ENCODE data around the gene EIF2B1.

DNA sequence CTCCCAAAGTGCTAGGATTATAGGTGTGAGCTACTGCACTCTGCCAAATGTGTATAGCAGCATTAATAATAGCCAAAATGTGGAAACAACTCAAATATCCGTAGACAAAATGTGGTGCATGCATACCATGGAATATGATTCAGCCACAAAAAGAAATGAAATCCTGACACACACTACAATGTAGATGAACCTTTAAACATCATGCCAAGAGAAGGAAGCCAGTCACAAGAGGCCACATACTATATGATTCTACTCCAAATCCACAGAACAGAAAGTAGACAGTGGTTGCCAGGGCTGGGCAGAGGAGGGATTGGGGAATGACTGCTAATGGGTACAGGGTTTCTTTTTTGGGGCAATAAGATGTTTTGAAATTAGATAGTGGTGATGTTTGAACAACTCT, 56.9 kb downstream of the EIF2B1 start:
- TF ChIP-seq ESRRG (CRISPR knock-in tag; IDR thresholded peaks at IDR 0.05) (no peak), ZFP3 (CRISPR knock-in tag; IDR thresholded peaks at IDR 0.05) (no peak), ZNF70 (CRISPR knock-in tag; IDR thresholded peaks at IDR 0.05) (no peak), OSR1 (CRISPR knock-in tag; IDR thresholded peaks at IDR 0.05) (no peak), PPARA (CRISPR knock-in tag; IDR thresholded peaks at IDR 0.05; ENCODE audit: borderline replicate concordance) (no peak), CREB5 (CRISPR knock-in tag; IDR thresholded peaks at IDR 0.05; ENCODE audit: low read depth) (no peak), ARNTL (CRISPR knock-in tag; IDR thresholded peaks at IDR 0.05; ENCODE audit: borderline replicate concordance, low read depth) (no peak)
- TF ChIP-seq, protein P1, sequence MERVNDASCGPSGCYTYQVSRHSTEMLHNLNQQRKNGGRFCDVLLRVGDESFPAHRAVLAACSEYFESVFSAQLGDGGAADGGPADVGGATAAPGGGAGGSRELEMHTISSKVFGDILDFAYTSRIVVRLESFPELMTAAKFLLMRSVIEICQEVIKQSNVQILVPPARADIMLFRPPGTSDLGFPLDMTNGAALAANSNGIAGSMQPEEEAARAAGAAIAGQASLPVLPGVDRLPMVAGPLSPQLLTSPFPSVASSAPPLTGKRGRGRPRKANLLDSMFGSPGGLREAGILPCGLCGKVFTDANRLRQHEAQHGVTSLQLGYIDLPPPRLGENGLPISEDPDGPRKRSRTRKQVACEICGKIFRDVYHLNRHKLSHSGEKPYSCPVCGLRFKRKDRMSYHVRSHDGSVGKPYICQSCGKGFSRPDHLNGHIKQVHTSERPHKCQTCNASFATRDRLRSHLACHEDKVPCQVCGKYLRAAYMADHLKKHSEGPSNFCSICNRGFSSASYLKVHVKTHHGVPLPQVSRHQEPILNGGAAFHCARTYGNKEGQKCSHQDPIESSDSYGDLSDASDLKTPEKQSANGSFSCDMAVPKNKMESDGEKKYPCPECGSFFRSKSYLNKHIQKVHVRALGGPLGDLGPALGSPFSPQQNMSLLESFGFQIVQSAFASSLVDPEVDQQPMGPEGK (CRISPR knock-in tag; IDR thresholded peaks at IDR 0.05; ENCODE audit: borderline replicate concordance): no peak
